H1 (cell line): ENCODE measurements around the gene ASB6. TPM values are rescaled to one million over a fixed set of nuclear protein-coding genes. Genes with fewer than 3 reads are reported as not detected.

Experiments used
- CTCF ChIP-seq, 3 experiments: IDR thresholded peaks; 1 replicate in 2 of 3; 2 replicates in 1 of 3; pipeline versions ENCODE4 v1.5.1 to v1.6.1; 2011; ENCODE audit warnings: low read length in 3 of 3, mild to moderate bottlenecking in 3 of 3, inconsistent platforms in 2 of 3, low read depth in 1 of 3, moderate library complexity in 1 of 3; ENCODE audit not compliant: insufficient read depth in 1 of 3; ENCODE audit errors: control extremely low read depth in 1 of 3
- GTF2F1 ChIP-seq: IDR thresholded peaks from 2 replicates; pipeline ENCODE4 v1.6.1; 2012; ENCODE audit warnings: low read depth, low read length, improper control_type of control experiment, borderline replicate concordance
- KDM1A ChIP-seq: fragments of 200-600, 300-600 bp; sonication (generic); IDR thresholded peaks from 2 replicates; pipeline ENCODE4 v1.7.1; 2016; ENCODE audit warnings: mild to moderate bottlenecking, low read length, borderline replicate concordance
- RNF2 ChIP-seq: fragments of 200-900, 300-1000 bp; sonication (generic); IDR thresholded peaks from 2 replicates; pipeline ENCODE4 v1.7.1; 2016; ENCODE audit warnings: borderline replicate concordance, low read depth, mild to moderate bottlenecking, antibody characterized with exemption, low read length; ENCODE audit not compliant: poor library complexity, severe bottlenecking; ENCODE audit errors: missing control alignments
- SAP30 ChIP-seq: fragments of 300-600 bp; sonication (generic); IDR thresholded peaks from 2 replicates; pipeline ENCODE4 v1.7.1; 2012; ENCODE audit warnings: low read length, moderate library complexity, mild to moderate bottlenecking, inconsistent platforms; ENCODE audit not compliant: insufficient read depth, insufficient replicate concordance
- SP4 ChIP-seq: IDR thresholded peaks from 2 replicates; pipeline ENCODE4 v1.6.1; 2012; ENCODE audit warnings: low read length, inconsistent platforms
- polyA plus RNA-seq, 7 experiments: library from polyadenylated mRNA; depleted of rRNA in 3 of 7; stranded (reverse) in 5 of 7; unstranded in 2 of 7; fragments of >200 nt in 5 of 7; fragments of 200-250 nt in 2 of 7; gene quantifications; 1 replicate in 5 of 7; 2 replicates in 1 of 7; 4 replicates in 1 of 7; pipeline versions ENCODE4 v1.2.1 to v1.2.3, GENCODE V29; 2011 to 2013; ENCODE audit warnings: missing spikeins in 2 of 7, mixed read lengths in 2 of 7
- total RNA-seq: library from RNA; stranded (reverse); fragmentation: NEBNext Ultra II Directional; extraction: Animal tissue kit (Norgen Biotek cat#: 25700); gene quantifications from 2 replicates; pipeline ENCODE4 v1.2.1, GENCODE V29; 2021

Gene ASB6
- total and polyA plus RNA-seq, 2 of the 8 experiments (the other 6 are each of a cell fraction or from before 2014, with no cell fraction given) = 14.0 to 17.3 TPM

GRCh38 chr9:129614932-129615331, 27.0 kb downstream of the ASB6 start (continued):
- TF ChIP-seq SAP30 = no peak
- TF ChIP-seq CTCF (IDR thresholded peaks at IDR 0.05; ENCODE audit: control extremely low read depth in 1 of 3, insufficient read depth in 1 of 3, low read depth in 1 of 3, low read length in 3 of 3) = no peak
- no peak for TF ChIP-seq GTF2F1
- no peak for TF ChIP-seq SP4
- no peak for TF ChIP-seq RNF2
- no peak for TF ChIP-seq KDM1A
